Mesenchymal stem cell (in vitro differentiated cells and primary cell): ENCODE measurements around the gene ERG28.

Experiments
- DNase-seq: peaks from one replicate; pipeline ENCODE4 v3.0.0-alpha.2; 2013
- H2AFZ ChIP-seq: one replicate; pipeline ENCODE4 v1.6.1; 2013; ENCODE audit warnings: low read depth, mild to moderate bottlenecking, control low read depth, inconsistent platforms, low read length, moderate library complexity
- H2AK5ac ChIP-seq: 2 replicates; pipeline ENCODE4 v1.6.1; 2013; ENCODE audit warnings: low read length, moderate library complexity, mild to moderate bottlenecking, inconsistent platforms; ENCODE audit not compliant: severe bottlenecking
- H2BK120ac ChIP-seq: one replicate; pipeline ENCODE4 v1.6.1; 2013; ENCODE audit warnings: low read depth, mild to moderate bottlenecking, inconsistent platforms, low read length, moderate library complexity
- H2BK12ac ChIP-seq, 2 experiments: one replicate each; pipeline ENCODE4 v1.6.1; 2013; ENCODE audit warnings: inconsistent platforms in 2 of 2, low read length in 2 of 2, mild to moderate bottlenecking in 2 of 2, moderate library complexity in 2 of 2, control low read depth in 1 of 2
- H2BK15ac ChIP-seq: one replicate; pipeline ENCODE4 v1.6.1; 2013; ENCODE audit warnings: mild to moderate bottlenecking, low read depth, inconsistent platforms; ENCODE audit not compliant: poor library complexity, severe bottlenecking
- H2BK5ac ChIP-seq: 2 replicates; pipeline ENCODE4 v1.6.1; 2013; ENCODE audit warnings: low read depth, mild to moderate bottlenecking, low read length, control low read depth, inconsistent platforms; ENCODE audit not compliant: poor library complexity, severe bottlenecking
- H3K14ac ChIP-seq, 2 experiments: one replicate each; pipeline ENCODE4 v1.6.1; 2013; ENCODE audit warnings: inconsistent platforms in 2 of 2, low read length in 2 of 2, control low read depth in 1 of 2, mild to moderate bottlenecking in 1 of 2, moderate library complexity in 1 of 2
- H3K18ac ChIP-seq, 2 experiments: one replicate each; pipeline ENCODE4 v1.6.1; 2013; ENCODE audit warnings: inconsistent platforms in 2 of 2, low read length in 2 of 2, control low read depth in 1 of 2, low read depth in 1 of 2, mild to moderate bottlenecking in 1 of 2
- H3K23ac ChIP-seq, 2 experiments: one replicate each; pipeline ENCODE4 v1.6.1; 2013; ENCODE audit warnings: inconsistent platforms in 2 of 2, low read length in 2 of 2, mild to moderate bottlenecking in 2 of 2, moderate library complexity in 2 of 2, control low read depth in 1 of 2
- H3K27ac ChIP-seq: 2 replicates; pipeline ENCODE4 v1.5.1; 2013; ENCODE audit warnings: mild to moderate bottlenecking, moderate library complexity, low read length, control low read depth, inconsistent platforms; ENCODE audit not compliant: poor library complexity, severe bottlenecking
- H3K27me3 ChIP-seq, 2 experiments: 2 replicates each; pipeline versions ENCODE4 v1.6.1 to v1.7.0; 2013; ENCODE audit warnings: low read length in 2 of 2, mild to moderate bottlenecking in 2 of 2, moderate library complexity in 2 of 2, control low read depth in 1 of 2, inconsistent platforms in 1 of 2; ENCODE audit not compliant: control insufficient read depth in 1 of 2, insufficient read depth in 1 of 2
- H3K36me3 ChIP-seq, 2 experiments: 2 replicates each; pipeline versions ENCODE4 v1.6.1 to v1.7.0; 2013; ENCODE audit warnings: low read length in 2 of 2, control low read depth in 1 of 2, inconsistent platforms in 1 of 2, low read depth in 1 of 2, mild to moderate bottlenecking in 1 of 2; ENCODE audit not compliant: insufficient read depth in 2 of 2, control insufficient read depth in 1 of 2
- H3K4ac ChIP-seq, 2 experiments: one replicate each; pipeline ENCODE4 v1.6.1; 2013; ENCODE audit warnings: inconsistent platforms in 2 of 2, low read length in 2 of 2, mild to moderate bottlenecking in 2 of 2, moderate library complexity in 2 of 2, control low read depth in 1 of 2, low read depth in 1 of 2
- H3K4me1 ChIP-seq: 2 replicates; pipeline ENCODE4 v1.6.1; 2013; ENCODE audit warnings: low read depth, low read length, control low read depth; ENCODE audit not compliant: control insufficient read depth, insufficient read depth
- H3K4me2 ChIP-seq: 2 replicates; pipeline ENCODE4 v1.6.1; 2013; ENCODE audit warnings: low read length, mild to moderate bottlenecking, inconsistent platforms; ENCODE audit not compliant: poor library complexity, severe bottlenecking
- H3K4me3 ChIP-seq, 2 experiments: 2 replicates each; pipeline versions ENCODE4 v1.5.1 to v1.7.0; 2013; ENCODE audit warnings: low read length in 2 of 2, mild to moderate bottlenecking in 2 of 2, control low read depth in 1 of 2, low read depth in 1 of 2; ENCODE audit not compliant: insufficient read depth in 1 of 2
- H3K79me1 ChIP-seq: replicated peaks from 2 replicates; pipeline ENCODE4 v1.6.1; 2013; ENCODE audit warnings: mild to moderate bottlenecking, control low read depth, low read length, inconsistent platforms; ENCODE audit not compliant: poor library complexity, severe bottlenecking
- H3K9ac ChIP-seq: 2 replicates; pipeline ENCODE4 v1.7.0; 2013; ENCODE audit warnings: mild to moderate bottlenecking, low read length, moderate library complexity
- H3K9me3 ChIP-seq: 2 replicates; pipeline ENCODE4 v1.7.0; 2013; ENCODE audit warnings: mild to moderate bottlenecking, low read length; ENCODE audit not compliant: control insufficient read depth
- H4K8ac ChIP-seq: one replicate; pipeline ENCODE4 v1.6.1; 2013; ENCODE audit warnings: inconsistent platforms, mild to moderate bottlenecking, low read length, moderate library complexity
- H4K91ac ChIP-seq: one replicate; pipeline ENCODE4 v1.6.1; 2013; ENCODE audit warnings: mild to moderate bottlenecking, low read length, inconsistent platforms
- WGBS: methylation state at CpG from one replicate; pipeline ENCODE4 v1.1.7; 2013; ENCODE audit warnings: mixed read lengths; 5-methylcytosine and 5-hydroxymethylcytosine counted together

Gene ERG28

DNA sequence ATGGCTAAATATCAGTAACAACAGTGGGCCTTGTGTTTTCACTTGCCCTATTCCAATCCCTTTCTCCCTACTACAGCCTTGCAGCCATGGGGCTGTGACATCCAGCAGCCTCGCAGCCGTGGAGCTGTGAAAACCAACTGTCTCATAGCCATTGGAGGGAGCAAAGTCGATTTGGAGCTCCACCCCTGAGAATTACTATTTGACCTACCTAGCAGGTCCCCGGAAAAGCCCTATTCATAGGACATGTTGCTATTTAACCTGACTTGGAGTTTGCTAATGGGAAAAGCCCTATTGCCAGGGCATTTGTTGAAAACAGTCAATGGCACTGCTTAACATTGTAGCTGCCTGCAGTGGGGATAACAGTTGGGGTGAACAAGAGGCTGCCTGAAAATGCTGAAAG lies 33.3 kb downstream of the ERG28 start:
- Histone ChIP-seq H2AFZ (no peak overlapping the region), H3K4me1 (peaks cover 4% of the 10 kb centered on the region), H4K8ac (no peak overlapping the region), H2BK5ac (no peak overlapping the region), H3K79me1 (peaks cover 14% of the 10 kb centered on the region), H2BK15ac (no peak overlapping the region), H2AK5ac (no peak overlapping the region), H3K4me2 (no peak overlapping the region), H2BK12ac (no peak overlapping the region), H3K23ac (no peak overlapping the region), H3K27ac (no peak overlapping the region), H3K14ac (peak overlapping the region in 1 of 2 experiments; percentile 70), H3K9me3 (no peaks in the 10 kb centered on the region), H3K4ac (no peak overlapping the region), H2BK120ac (no peak overlapping the region), H3K36me3 (no peaks in the 10 kb centered on the region), H3K18ac (no peak overlapping the region), H3K9ac (no peak overlapping the region), H3K27me3 (peaks cover 0 to 2% of the 10 kb centered on the region in 2 experiments), H4K91ac (no peak overlapping the region), H3K4me3 (no peak overlapping the region)
- no peak for DNase-seq
- WGBS, result 100% methylated on average over 3 of the region's 4 CpGs

DNA sequence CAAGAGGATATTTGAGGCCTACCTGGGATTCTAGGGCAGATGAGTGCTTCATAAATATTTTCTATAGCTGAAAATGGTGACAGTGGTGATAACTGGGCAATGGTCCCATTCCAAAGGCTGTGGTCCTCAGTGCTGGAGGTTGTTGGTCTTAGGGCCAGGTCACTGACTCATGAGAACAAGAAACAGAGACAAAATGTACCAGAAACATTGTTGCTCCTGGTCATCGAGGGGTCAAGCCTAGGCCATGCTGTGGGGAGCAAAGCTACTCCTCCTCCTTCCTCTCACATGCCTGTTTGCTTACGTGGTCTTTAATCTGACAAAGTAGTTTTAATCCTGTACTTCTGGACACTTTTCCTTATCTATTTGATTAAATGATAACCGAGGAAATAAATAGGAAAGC lies 33.8 kb downstream of the ERG28 start:
- H3K79me1 ChIP-seq, result peaks cover 14% of the 10 kb centered on the region
- H3K9ac ChIP-seq, result no peak overlapping the region
- no peak overlapping the region for H4K8ac ChIP-seq
- H3K36me3 ChIP-seq, result no peaks in the 10 kb centered on the region
- H4K91ac ChIP-seq, result no peak overlapping the region
- H3K27ac ChIP-seq, result no peak overlapping the region
- no peak overlapping the region for H3K4me3 ChIP-seq
- no peak overlapping the region for H3K23ac ChIP-seq
- 81% methylated on average over 2 of the region's 3 CpGs for WGBS
- no peak for DNase-seq
- H2AK5ac ChIP-seq, result no peak overlapping the region
- no peak overlapping the region for H2BK120ac ChIP-seq
- no peaks in the 10 kb centered on the region for H3K27me3 ChIP-seq
- no peak overlapping the region for H3K4me2 ChIP-seq
- no peak overlapping the region for H3K4ac ChIP-seq
- H3K18ac ChIP-seq, result no peak overlapping the region
- no peak overlapping the region for H2BK15ac ChIP-seq
- H2AFZ ChIP-seq, result no peak overlapping the region
- peaks cover 4% of the 10 kb centered on the region for H3K4me1 ChIP-seq
- no peak overlapping the region for H3K14ac ChIP-seq
- no peak overlapping the region for H2BK12ac ChIP-seq
- no peaks in the 10 kb centered on the region for H3K9me3 ChIP-seq
- no peak overlapping the region for H2BK5ac ChIP-seq

DNA sequence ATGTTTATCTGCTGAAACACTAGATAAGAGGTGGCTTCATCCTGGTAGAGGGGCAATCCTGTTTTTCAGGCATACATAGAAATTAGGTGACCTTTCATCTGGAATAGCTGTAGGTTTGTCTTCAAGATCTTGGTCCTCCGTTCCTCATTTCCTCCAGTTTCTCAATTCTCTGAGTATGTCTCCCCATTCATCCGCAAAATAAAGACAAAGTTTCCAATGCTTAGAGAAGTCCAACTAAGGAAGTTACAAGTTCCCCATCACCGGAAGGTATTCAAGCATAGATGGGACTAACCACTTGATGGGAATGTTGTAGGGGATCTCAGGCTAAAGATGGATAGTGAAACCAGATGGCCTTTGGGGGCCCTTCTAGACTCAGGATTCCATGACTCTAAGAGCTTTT lies 34.3 kb downstream of the ERG28 start:
- no peak overlapping the region for H2BK12ac ChIP-seq
- peaks cover 12% of the 10 kb centered on the region for H3K79me1 ChIP-seq
- no peak for DNase-seq
- no peak overlapping the region for H4K8ac ChIP-seq
- peaks cover 2% of the 10 kb centered on the region for H3K4me1 ChIP-seq
- 98% methylated on average over 3 of the region's 3 CpGs for WGBS
- H3K27ac ChIP-seq, result no peak overlapping the region
- no peaks in the 10 kb centered on the region for H3K9me3 ChIP-seq
- H2AFZ ChIP-seq, result no peak overlapping the region
- H2BK15ac ChIP-seq, result no peak overlapping the region
- no peak overlapping the region for H3K18ac ChIP-seq
- H3K4ac ChIP-seq, result no peak overlapping the region
- H3K4me2 ChIP-seq, result no peak overlapping the region
- no peak overlapping the region for H2AK5ac ChIP-seq
- H3K36me3 ChIP-seq, result no peaks in the 10 kb centered on the region
- H3K9ac ChIP-seq, result no peak overlapping the region
- H3K14ac ChIP-seq, result no peak overlapping the region
- H3K27me3 ChIP-seq, result no peaks in the 10 kb centered on the region
- no peak overlapping the region for H3K23ac ChIP-seq
- no peak overlapping the region for H2BK120ac ChIP-seq
- H2BK5ac ChIP-seq, result no peak overlapping the region
- H3K4me3 ChIP-seq, result no peak overlapping the region
- no peak overlapping the region for H4K91ac ChIP-seq

DNA sequence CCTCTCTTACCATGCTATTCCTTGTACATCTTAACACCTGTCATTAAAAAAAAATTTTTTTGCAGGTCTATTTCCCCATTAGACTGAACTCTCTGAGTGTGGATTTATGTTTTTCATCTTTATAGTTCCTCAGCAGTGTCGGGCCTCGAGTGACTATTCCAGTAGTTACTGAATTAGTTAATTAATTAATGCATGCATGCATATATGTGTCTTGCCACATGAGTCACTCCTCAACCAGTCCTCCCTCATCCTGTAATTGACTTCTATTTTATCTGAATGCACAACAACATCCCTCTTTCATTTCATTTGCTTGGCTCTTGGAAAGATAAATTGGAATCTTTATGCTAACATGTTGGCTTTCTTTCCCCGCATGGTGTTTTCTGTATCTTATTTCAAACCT lies 35.6 kb downstream of the ERG28 start:
- Histone ChIP-seq H2AK5ac (no peak overlapping the region), H3K36me3 (no peaks in the 10 kb centered on the region), H3K4me3 (no peak overlapping the region), H4K8ac (no peak overlapping the region), H2BK120ac (no peak overlapping the region), H3K27me3 (no peaks in the 10 kb centered on the region), H3K18ac (no peak overlapping the region), H2BK12ac (no peak overlapping the region), H3K9me3 (no peaks in the 10 kb centered on the region), H3K9ac (no peak overlapping the region), H2BK5ac (no peak overlapping the region), H3K79me1 (peaks cover 12% of the 10 kb centered on the region), H3K4ac (no peak overlapping the region), H3K4me2 (no peak overlapping the region), H3K4me1 (peaks cover 2% of the 10 kb centered on the region), H3K14ac (no peak overlapping the region), H2AFZ (no peak overlapping the region), H3K27ac (no peak overlapping the region), H2BK15ac (no peak overlapping the region), H3K23ac (no peak overlapping the region), H4K91ac (no peak overlapping the region)
- DNase-seq, result no peak
- 93% methylated on average over 1 of the region's 3 CpGs for WGBS
